Fibroblast of lung (primary cell): ENCODE results near the gene RHOT2. TPM values are rescaled to one million over a fixed set of nuclear protein-coding genes. Genes with fewer than 3 reads are reported as not detected.
A peak's percentile ranks its signal among the peaks of the same experiment; 100 is the strongest.

Source experiments
- DNase-seq, 2 donors: peaks; one replicate each; pipeline versions ENCODE4 v3.0.0 to v3.0.0-alpha.2; 2010; ENCODE audit warnings: low read depth in 2 of 2
- H2AFZ ChIP-seq: 2 replicates; pipeline ENCODE4 v1.5.1; 2012; ENCODE audit warnings: low read length, control low read depth, inconsistent platforms
- H3K27ac ChIP-seq: 2 replicates; pipeline ENCODE4 v1.5.1; 2011; ENCODE audit warnings: low read length, control low read depth; ENCODE audit not compliant: insufficient read depth
- H3K27me3 ChIP-seq: 2 replicates; pipeline ENCODE4 v1.5.1; 2011; ENCODE audit warnings: mild to moderate bottlenecking, low read length; ENCODE audit not compliant: control insufficient read depth, insufficient read depth
- H3K36me3 ChIP-seq: 2 replicates; pipeline ENCODE4 v1.5.1; 2011; ENCODE audit warnings: low read length; ENCODE audit not compliant: control insufficient read depth, insufficient read depth
- H3K4me1 ChIP-seq: 2 replicates; pipeline ENCODE4 v1.5.1; 2011; ENCODE audit warnings: low read length; ENCODE audit not compliant: control insufficient read depth, insufficient read depth; ENCODE audit errors: extremely low read depth
- H3K4me2 ChIP-seq: 2 replicates; pipeline ENCODE4 v1.5.1; 2011; ENCODE audit warnings: low read length, control low read depth; ENCODE audit not compliant: insufficient read depth; ENCODE audit errors: extremely low read depth
- H3K4me3 ChIP-seq, 4 experiments: fragments of 200-600 bp in 1 of 4; sonication (generic) in 1 of 4; replicated peaks in 1 of 4; 2 replicates each; pipeline ENCODE4 v1.5.1; 2011 to 2016; ENCODE audit warnings: low read length in 4 of 4, low read depth in 3 of 4, mild to moderate bottlenecking in 3 of 4, control low read depth in 2 of 4, inconsistent platforms in 1 of 4, mixed read lengths in 1 of 4; ENCODE audit not compliant: insufficient read depth in 1 of 4; ENCODE audit errors: control extremely low read depth in 1 of 4
- H3K79me2 ChIP-seq: 2 replicates; pipeline ENCODE4 v1.5.1; 2012; ENCODE audit warnings: mild to moderate bottlenecking, low read length, inconsistent platforms; ENCODE audit not compliant: control insufficient read depth, insufficient read depth
- H3K9ac ChIP-seq: 2 replicates; pipeline ENCODE4 v1.5.1; 2011; ENCODE audit warnings: mild to moderate bottlenecking, low read length, control low read depth; ENCODE audit not compliant: insufficient read depth
- H3K9me3 ChIP-seq: 2 replicates; pipeline ENCODE4 v1.5.1; 2012; ENCODE audit warnings: low read depth, low read length; ENCODE audit not compliant: control insufficient read depth, insufficient read depth
- H4K20me1 ChIP-seq: 2 replicates; pipeline ENCODE4 v1.5.1; 2011; ENCODE audit warnings: low read length; ENCODE audit not compliant: control insufficient read depth, insufficient read depth; ENCODE audit errors: extremely low read depth
- CTCF ChIP-seq, 2 donors: IDR thresholded peaks in 1 of 2; conservative IDR thresholded peaks in 1 of 2; 1 replicate in 1 of 2; 2 replicates in 1 of 2; pipeline ENCODE4 v1.5.1; 2011 to 2012; ENCODE audit warnings: low read length in 2 of 2, control low read depth in 1 of 2, inconsistent platforms in 1 of 2, low read depth in 1 of 2, mild to moderate bottlenecking in 1 of 2
- EZH2 ChIP-seq: IDR thresholded peaks from 2 replicates; pipeline ENCODE4 v1.5.1; 2012; ENCODE audit warnings: low read length, control low read depth, mild to moderate bottlenecking; ENCODE audit errors: missing control alignments
- polyA plus RNA-seq, 2 donors: library from polyadenylated mRNA; depleted of rRNA in 1 of 2; stranded (reverse) in 1 of 2; unstranded in 1 of 2; fragments of >200 nt; gene quantifications; 2 replicates each; pipeline ENCODE4 v1.2.1, GENCODE V29; 2011 to 2012; ENCODE audit warnings: missing spikeins in 1 of 2
- total RNA-seq: library from RNA; depleted of rRNA; stranded (reverse); fragments of >200 nt; gene quantifications from 2 replicates; pipeline ENCODE4 v1.2.1, GENCODE V29; 2014

RHOT2 gene
- total and polyA plus RNA-seq, 2 donors (not counting 1 experiment from before 2014, with no cell fraction given), result 29.6 to 35.4 TPM

GRCh38 chr16:647173-647902 lies 20.6 kb upstream of the RHOT2 start:
- H3K36me3 ChIP-seq, result no peaks in the 10 kb centered on the region
- no peak for DNase-seq
- no peaks in the 10 kb centered on the region for H3K27me3 ChIP-seq
- H3K9me3 ChIP-seq, result no peaks in the 10 kb centered on the region
- H4K20me1 ChIP-seq, result no peaks in the 10 kb centered on the region
- no peak overlapping the region for H3K4me2 ChIP-seq
- H3K4me3 ChIP-seq, result no peak overlapping the region
- peaks cover 13% of the 10 kb centered on the region for H3K4me1 ChIP-seq
- no peak overlapping the region for H3K9ac ChIP-seq
- peaks cover 6% of the 10 kb centered on the region for H3K79me2 ChIP-seq
- TF ChIP-seq CTCF (conservative IDR thresholded peaks at IDR 0.05 in 1 of 2, IDR thresholded peaks at IDR 0.05 in 1 of 2; ENCODE audit: low read depth in 1 of 2, low read length in 2 of 2) (no peak), EZH2 (no peak)
- no peak overlapping the region for H2AFZ ChIP-seq
- H3K27ac ChIP-seq, result no peak overlapping the region

GRCh38 chr16:648071-648780 lies 19.7 kb upstream of the RHOT2 start:
- H3K27me3 ChIP-seq, result no peaks in the 10 kb centered on the region
- H3K27ac ChIP-seq, result peak overlapping the region; percentile 88
- peaks cover 8% of the 10 kb centered on the region for H3K4me1 ChIP-seq
- TF ChIP-seq CTCF (conservative IDR thresholded peaks at IDR 0.05 in 1 of 2, IDR thresholded peaks at IDR 0.05 in 1 of 2; ENCODE audit: low read depth in 1 of 2, low read length in 2 of 2), result peak; percentile 18 to 26
- TF ChIP-seq EZH2, result no peak
- peak overlapping the region; percentile 58 to 74 (median 68) for H3K4me3 ChIP-seq
- H3K79me2 ChIP-seq, result peaks cover 6% of the 10 kb centered on the region
- no peak overlapping the region for H2AFZ ChIP-seq
- peak overlapping the region; percentile 83 for H3K9ac ChIP-seq
- peaks cover 2% of the 10 kb centered on the region for H3K36me3 ChIP-seq
- no peaks in the 10 kb centered on the region for H3K9me3 ChIP-seq
- no peak for DNase-seq
- no peaks in the 10 kb centered on the region for H4K20me1 ChIP-seq
- peak overlapping the region; percentile 98 for H3K4me2 ChIP-seq

- peak; percentile 89 for DNase-seq
- no peak for TF ChIP-seq EZH2
- no peak for TF ChIP-seq CTCF (conservative IDR thresholded peaks at IDR 0.05 in 1 of 2, IDR thresholded peaks at IDR 0.05 in 1 of 2; ENCODE audit: low read depth in 1 of 2, low read length in 2 of 2)
Observed at GRCh38 chr16:648781-649589, 18.9 kb upstream of the RHOT2 start, which contains the start of gene WDR90. TSS of gene WDR90 (plus strand) at chr16:649365. CDS start at chr16:649417, 52 bp downstream.

More at GRCh38 chr16:648781-649589, 18.9 kb upstream of the RHOT2 start, which contains the start of gene WDR90:
- H3K36me3 ChIP-seq, result peaks cover 6% of the 10 kb centered on the region
- H3K27ac ChIP-seq, result peak within 1 kb of the TSS; percentile 88
- H3K79me2 ChIP-seq, result peaks cover 6% of the 10 kb centered on the region
- no peaks in the 10 kb centered on the region for H4K20me1 ChIP-seq
- peaks cover 7% of the 10 kb centered on the region for H3K4me1 ChIP-seq
- H3K27me3 ChIP-seq, result no peaks in the 10 kb centered on the region
- peak within 1 kb of the TSS; percentile 58 to 74 (median 68) for H3K4me3 ChIP-seq
- H3K9me3 ChIP-seq, result no peaks in the 10 kb centered on the region
- H3K4me2 ChIP-seq, result peak within 1 kb of the TSS; percentile 98
- H3K9ac ChIP-seq, result peak within 1 kb of the TSS; percentile 83
- H2AFZ ChIP-seq, result peak within 1 kb of the TSS; percentile 14
